Measurements from ENCODE around the gene RAP1GAP2. TPM values are rescaled to one million over a fixed set of nuclear protein-coding genes. Genes with fewer than 3 reads are reported as not detected.
"Not testable (repeated sequence)": the region's sequence is repeated elsewhere in the genome, so short reads cannot be mapped to it uniquely, and the experiment has no call there.

The RAP1GAP2 gene
- total and polyA plus RNA-seq, 7 donors, result 4.8 to 14.7 (median 12.5) TPM

- Histone ChIP-seq H3K36me3 (no peaks in the 10 kb centered on the region), H3K27me3 (peaks cover 9 to 32% (median 18%) of the 10 kb centered on the region in 3 donors), H3K4me1 (peaks cover 0 to 12% (median 11%) of the 10 kb centered on the region in 4 donors), H3K27ac (no peak overlapping the region), H3K4me3 (no peak overlapping the region), H3K9me3 (peaks cover 0 to 3% (median 0%) of the 10 kb centered on the region in 4 donors)
- no peak for TF ChIP-seq CTCF (IDR thresholded peaks at IDR 0.05)
- no peak for TF ChIP-seq EP300 (IDR thresholded peaks at IDR 0.05)
- TF ChIP-seq POLR2A (IDR thresholded peaks at IDR 0.05), result no peak
- TF ChIP-seq POLR2AphosphoS5 (IDR thresholded peaks at IDR 0.05), result no peak
- no peak for DNase-seq
- 88 to 92% methylated on average over 9 of the region's 9 CpGs for WGBS, 2 donors
- intact Hi-C loops (cut with DNase I), result no loop called here
Measured at GRCh38 chr17:2780931-2781454, 15.2 kb upstream of the RAP1GAP2 start.

- H3K36me3 ChIP-seq; H3K4me3 ChIP-seq; H3K27ac ChIP-seq; intact Hi-C loops (cut with DNase I); DNase-seq; H3K4me1 ChIP-seq; H3K9me3 ChIP-seq: not testable (repeated sequence)
- peaks cover 9 to 26% (median 13%) of the 10 kb centered on the region in 3 donors for H3K27me3 ChIP-seq
- 92 to 94% methylated on average over 15 of the region's 15 CpGs for WGBS, 2 donors
Measured at GRCh38 chr17:2781598-2781997, 14.6 kb upstream of the RAP1GAP2 start.

GRCh38 chr17:2782055-2782454 is 14.2 kb upstream of the RAP1GAP2 start:
- WGBS, 2 donors, result 62 to 74% methylated on average over 6 of the region's 6 CpGs
- DNase-seq, result no peak
- Histone ChIP-seq H3K4me3 (no peak overlapping the region), H3K27me3 (peaks cover 5 to 22% (median 9%) of the 10 kb centered on the region in 3 donors), H3K9me3 (peaks cover 0 to 3% (median 0%) of the 10 kb centered on the region in 4 donors), H3K27ac (no peak overlapping the region), H3K36me3 (no peaks in the 10 kb centered on the region), H3K4me1 (peaks cover 0 to 3% (median 2%) of the 10 kb centered on the region in 4 donors)
- intact Hi-C loops (cut with DNase I), result no loop called here
- TF ChIP-seq EP300 (IDR thresholded peaks at IDR 0.05) (no peak), POLR2AphosphoS5 (IDR thresholded peaks at IDR 0.05) (no peak), POLR2A (IDR thresholded peaks at IDR 0.05) (no peak), CTCF (IDR thresholded peaks at IDR 0.05) (no peak)

- H3K27me3 ChIP-seq, result peaks cover 0 to 8% (median 0%) of the 10 kb centered on the region in 3 donors
- DNase-seq, result no peak
- intact Hi-C loops (cut with DNase I), result no loop called here
- H3K27ac ChIP-seq, result no peak overlapping the region
- no peak overlapping the region for H3K4me3 ChIP-seq
- no peaks in the 10 kb centered on the region for H3K4me1 ChIP-seq
- WGBS, 2 donors, result 85 to 96% methylated on average over 4 of the region's 4 CpGs
- H3K9me3 ChIP-seq, result peaks cover 0 to 3% (median 0%) of the 10 kb centered on the region in 4 donors
- TF ChIP-seq POLR2AphosphoS5 (IDR thresholded peaks at IDR 0.05) (no peak), CTCF (IDR thresholded peaks at IDR 0.05) (no peak), EP300 (IDR thresholded peaks at IDR 0.05) (no peak), POLR2A (IDR thresholded peaks at IDR 0.05) (no peak)
- no peaks in the 10 kb centered on the region for H3K36me3 ChIP-seq
Measured at GRCh38 chr17:2783310-2784030, 12.8 kb upstream of the RAP1GAP2 start.

GRCh38 chr17:2784864-2785263 is 11.4 kb upstream of the RAP1GAP2 start:
- DNase-seq, result no peak
- H3K27me3 ChIP-seq, result no peaks in the 10 kb centered on the region
- no peaks in the 10 kb centered on the region for H3K36me3 ChIP-seq
- intact Hi-C loops (cut with DNase I), result no loop called here
- H3K4me1 ChIP-seq, result no peaks in the 10 kb centered on the region
- WGBS, 2 donors, result 86 to 87% methylated on average over 8 of the region's 8 CpGs
- H3K9me3 ChIP-seq, result peaks cover 0 to 3% (median 0%) of the 10 kb centered on the region in 4 donors
- H3K4me3 ChIP-seq, result no peak overlapping the region
- H3K27ac ChIP-seq, result no peak overlapping the region
- TF ChIP-seq CTCF (IDR thresholded peaks at IDR 0.05) (no peak), POLR2A (IDR thresholded peaks at IDR 0.05) (no peak), POLR2AphosphoS5 (IDR thresholded peaks at IDR 0.05) (no peak), EP300 (IDR thresholded peaks at IDR 0.05) (no peak)

GRCh38 chr17:2785376-2785775 is 10.9 kb upstream of the RAP1GAP2 start:
- DNase-seq; H3K36me3 ChIP-seq; H3K9me3 ChIP-seq; H3K27ac ChIP-seq; intact Hi-C loops (cut with DNase I); H3K27me3 ChIP-seq; H3K4me1 ChIP-seq; H3K4me3 ChIP-seq: not testable (repeated sequence)
- WGBS, 2 donors, result 84% methylated on average over 12 of the region's 12 CpGs

All from sigmoid colon (tissue), 7 donors.